Stimulated activated naive B cell treated with anti-CD40 and anti-IgM and Interleukin-4, amounts not matched to agents 10 μg/mL and 1 μg/mL and 100 μg/mL, for 72 hours (primary cell): ENCODE measurements around the gene CELF2.
"Not testable (repeated sequence)": the region's sequence is repeated elsewhere in the genome, so short reads cannot be mapped to it uniquely, and the experiment has no call there.

Experiments used
- ATAC-seq, 2 donors: fragments of 150-1000 bp; cut with Tn5 transposase; replicated peaks; 2 replicates each; pipeline ENCODE4 v1.10.0; 2021; ENCODE audit warnings: moderate library complexity in 1 of 2
- DNase-seq: peaks from one replicate; pipeline ENCODE4 v3.0.0; 2021
- H3K27ac Mint-ChIP-seq: one replicate; pipeline ENCODE4 v1.8.0; 2022; ENCODE audit warnings: mild to moderate bottlenecking, mixed read lengths
- H3K27me3 Mint-ChIP-seq, 2 donors: one replicate each; pipeline ENCODE4 v1.8.0; 2022; ENCODE audit warnings: mixed read lengths in 2 of 2
- H3K36me3 Mint-ChIP-seq, 2 donors: one replicate each; pipeline ENCODE4 v1.8.0; 2022; ENCODE audit warnings: mixed read lengths in 2 of 2, mild to moderate bottlenecking in 1 of 2
- H3K4me1 Mint-ChIP-seq, 2 donors: one replicate each; pipeline ENCODE4 v1.8.0; 2022; ENCODE audit warnings: mixed read lengths in 2 of 2, mild to moderate bottlenecking in 1 of 2
- H3K4me3 Mint-ChIP-seq, 2 donors: one replicate each; pipeline ENCODE4 v1.8.0; 2022; ENCODE audit warnings: mild to moderate bottlenecking in 2 of 2, mixed read lengths in 2 of 2, moderate library complexity in 1 of 2
- H3K9me3 Mint-ChIP-seq, 2 donors: one replicate each; pipeline ENCODE4 v1.8.0; 2022; ENCODE audit warnings: mixed read lengths in 2 of 2, mild to moderate bottlenecking in 1 of 2

CELF2 gene

GRCh38 chr10:10993785-10994184 lies 23.9 kb upstream of the CELF2 start:
- Mint-ChIP-seq H3K27ac (no peak overlapping the region), H3K9me3 (peaks cover 7 to 9% of the 10 kb centered on the region in 2 donors), H3K27me3 (peaks cover 35 to 42% of the 10 kb centered on the region in 2 donors), H3K4me3 (no peak overlapping the region), H3K4me1 (no peaks in the 10 kb centered on the region), H3K36me3 (peaks cover 0 to 5% of the 10 kb centered on the region in 2 donors)
- DNase-seq (no peak), ATAC-seq (no peak)

GRCh38 chr10:10994360-10994759 lies 23.3 kb upstream of the CELF2 start:
- peaks cover 35 to 47% of the 10 kb centered on the region in 2 donors for H3K27me3 Mint-ChIP-seq
- no peak overlapping the region for H3K27ac Mint-ChIP-seq

GRCh38 chr10:10995120-10995519 lies 22.6 kb upstream of the CELF2 start:
- ATAC-seq (no peak), DNase-seq (no peak)
- H3K36me3 Mint-ChIP-seq: peaks cover 0 to 5% of the 10 kb centered on the region in 2 donors
- no peak overlapping the region for H3K27ac Mint-ChIP-seq
- H3K9me3 Mint-ChIP-seq: peaks cover 7 to 9% of the 10 kb centered on the region in 2 donors
- no peak overlapping the region for H3K4me3 Mint-ChIP-seq
- no peaks in the 10 kb centered on the region for H3K4me1 Mint-ChIP-seq
- H3K27me3 Mint-ChIP-seq: peaks cover 35 to 52% of the 10 kb centered on the region in 2 donors

More at GRCh38 chr10:10994360-10994759, 23.3 kb upstream of the CELF2 start:
- no peak for ATAC-seq
- Mint-ChIP-seq H3K4me3 (no peak overlapping the region), H3K4me1 (no peaks in the 10 kb centered on the region), H3K9me3 (peaks cover 7 to 9% of the 10 kb centered on the region in 2 donors), H3K36me3 (peaks cover 0 to 5% of the 10 kb centered on the region in 2 donors)
- no peak for DNase-seq

- peaks cover 7 to 9% of the 10 kb centered on the region in 2 donors for H3K9me3 Mint-ChIP-seq
- H3K4me3 Mint-ChIP-seq: no peak overlapping the region
- H3K27me3 Mint-ChIP-seq: peaks cover 39 to 66% of the 10 kb centered on the region in 2 donors
- peaks cover 0 to 5% of the 10 kb centered on the region in 2 donors for H3K36me3 Mint-ChIP-seq
- no peaks in the 10 kb centered on the region for H3K4me1 Mint-ChIP-seq
- ATAC-seq (no peak), DNase-seq (no peak)
- no peak overlapping the region for H3K27ac Mint-ChIP-seq
Measured at GRCh38 chr10:10996966-10997620, 20.6 kb upstream of the CELF2 start.

- H3K36me3 Mint-ChIP-seq, H3K4me1 Mint-ChIP-seq, H3K27ac Mint-ChIP-seq, DNase-seq, H3K9me3 Mint-ChIP-seq, H3K4me3 Mint-ChIP-seq, ATAC-seq: not testable (repeated sequence)
- peaks cover 38 to 62% of the 10 kb centered on the region in 2 donors for H3K27me3 Mint-ChIP-seq
Measured at GRCh38 chr10:10999501-10999900, 18.2 kb upstream of the CELF2 start.

- no peak for ATAC-seq
- no peak overlapping the region for H3K27ac Mint-ChIP-seq
Measured at GRCh38 chr10:11002485-11002884, 15.2 kb upstream of the CELF2 start.

GRCh38 chr10:11002916-11003315 lies 14.8 kb upstream of the CELF2 start:
- H3K9me3 Mint-ChIP-seq: peaks cover 1 to 2% of the 10 kb centered on the region in 2 donors
- DNase-seq (no peak), ATAC-seq (no peak)
- H3K4me3 Mint-ChIP-seq: no peak overlapping the region
- peaks cover 0 to 2% of the 10 kb centered on the region in 2 donors for H3K36me3 Mint-ChIP-seq
- peaks cover 36 to 62% of the 10 kb centered on the region in 2 donors for H3K27me3 Mint-ChIP-seq
- H3K27ac Mint-ChIP-seq: no peak overlapping the region
- no peaks in the 10 kb centered on the region for H3K4me1 Mint-ChIP-seq

More at GRCh38 chr10:11002485-11002884, 15.2 kb upstream of the CELF2 start:
- H3K36me3 Mint-ChIP-seq: peaks cover 0 to 5% of the 10 kb centered on the region in 2 donors
- H3K9me3 Mint-ChIP-seq: peaks cover 4 to 6% of the 10 kb centered on the region in 2 donors
- H3K4me1 Mint-ChIP-seq: no peaks in the 10 kb centered on the region
- no peak for DNase-seq
- H3K4me3 Mint-ChIP-seq: no peak overlapping the region
- H3K27me3 Mint-ChIP-seq: peaks cover 39 to 62% of the 10 kb centered on the region in 2 donors

GRCh38 chr10:11003679-11004078 lies 14.0 kb upstream of the CELF2 start:
- Mint-ChIP-seq H3K27ac (no peak overlapping the region), H3K36me3 (no peaks in the 10 kb centered on the region), H3K4me3 (no peak overlapping the region), H3K27me3 (peaks cover 39 to 62% of the 10 kb centered on the region in 2 donors), H3K4me1 (no peaks in the 10 kb centered on the region), H3K9me3 (no peaks in the 10 kb centered on the region)
- no peak for DNase-seq
- no peak for ATAC-seq

GRCh38 chr10:11004144-11005077 lies 13.3 kb upstream of the CELF2 start:
- no peak for ATAC-seq
- Mint-ChIP-seq H3K4me1 (no peaks in the 10 kb centered on the region), H3K4me3 (no peak overlapping the region), H3K27me3 (peaks cover 47 to 64% of the 10 kb centered on the region in 2 donors), H3K27ac (no peak overlapping the region), H3K9me3 (no peaks in the 10 kb centered on the region), H3K36me3 (no peaks in the 10 kb centered on the region)
- no peak for DNase-seq

- DNase-seq (no peak), ATAC-seq (no peak)
- H3K27me3 Mint-ChIP-seq: peaks cover 58 to 63% of the 10 kb centered on the region in 2 donors
- H3K4me3 Mint-ChIP-seq: no peak overlapping the region
- no peak overlapping the region for H3K27ac Mint-ChIP-seq
- no peaks in the 10 kb centered on the region for H3K9me3 Mint-ChIP-seq
- no peaks in the 10 kb centered on the region for H3K36me3 Mint-ChIP-seq
- no peaks in the 10 kb centered on the region for H3K4me1 Mint-ChIP-seq
Measured at GRCh38 chr10:11005725-11006427, 11.8 kb upstream of the CELF2 start.

- no peak overlapping the region for H3K4me3 Mint-ChIP-seq
- H3K27me3 Mint-ChIP-seq: peaks cover 63 to 67% of the 10 kb centered on the region in 2 donors
- no peaks in the 10 kb centered on the region for H3K36me3 Mint-ChIP-seq
- no peaks in the 10 kb centered on the region for H3K4me1 Mint-ChIP-seq
- no peak for ATAC-seq
- no peak overlapping the region for H3K27ac Mint-ChIP-seq
- H3K9me3 Mint-ChIP-seq: no peaks in the 10 kb centered on the region
- DNase-seq: no peak
Measured at GRCh38 chr10:11006428-11006825, 11.2 kb upstream of the CELF2 start.

- DNase-seq (no peak), ATAC-seq (no peak)
- no peaks in the 10 kb centered on the region for H3K36me3 Mint-ChIP-seq
- H3K9me3 Mint-ChIP-seq: no peaks in the 10 kb centered on the region
- H3K4me1 Mint-ChIP-seq: peaks cover 0 to 2% of the 10 kb centered on the region in 2 donors
- H3K27me3 Mint-ChIP-seq: peaks cover 61 to 65% of the 10 kb centered on the region in 2 donors
- H3K4me3 Mint-ChIP-seq: no peak overlapping the region
- H3K27ac Mint-ChIP-seq: no peak overlapping the region
Measured at GRCh38 chr10:11007476-11008020, 10.1 kb upstream of the CELF2 start.

- Mint-ChIP-seq H3K27me3 (peaks cover 70 to 72% of the 10 kb centered on the region in 2 donors), H3K4me1 (peaks cover 2 to 4% of the 10 kb centered on the region in 2 donors), H3K27ac (no peak overlapping the region), H3K36me3 (no peaks in the 10 kb centered on the region), H3K9me3 (no peaks in the 10 kb centered on the region), H3K4me3 (no peak overlapping the region)
- DNase-seq: no peak
- no peak for ATAC-seq
Measured at GRCh38 chr10:11009471-11010308, 8.0 kb upstream of the CELF2 start.
